Skin of body (tissue), 2 donors: ENCODE results near the gene FYB1. TPM values are rescaled to one million over a fixed set of nuclear protein-coding genes. Genes with fewer than 3 reads are reported as not detected.

Source experiments
- DNase-seq: peaks from one replicate; lab custom pipeline; 2025; lab: John Stamatoyannopoulos, UW
- total RNA-seq: library from RNA; depleted of rRNA; stranded (reverse); fragments of >200 nt; gene quantifications from one replicate; pipeline ENCODE4 v1.2.3, GENCODE V29; 2014

Gene FYB1
- total RNA-seq, 1 donor from 2014 or later = 6.2 TPM

- no peak for DNase-seq
Measured at GRCh38 chr5:39121922-39122321, 97.4 kb downstream of the FYB1 start.

DNA sequence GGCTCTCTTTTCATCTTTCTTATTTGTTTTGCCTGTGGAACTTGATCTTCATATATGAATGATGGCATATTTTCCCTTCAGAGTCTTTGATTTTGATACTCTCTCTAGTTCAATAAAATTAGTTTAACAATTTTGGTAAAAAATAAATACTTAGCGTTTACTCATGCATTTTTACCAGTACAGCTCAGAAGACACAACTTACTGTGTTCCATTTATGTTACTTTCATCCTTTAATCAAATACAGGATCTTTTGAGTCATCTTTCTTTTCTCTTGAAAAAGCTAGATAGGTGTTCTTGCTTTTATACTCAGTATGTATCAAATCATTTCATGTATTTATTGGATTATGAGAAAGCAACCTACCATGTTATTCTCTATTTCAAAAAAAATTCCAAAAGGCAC, 98.0 kb downstream of the FYB1 start:
- DNase-seq = no peak

DNA sequence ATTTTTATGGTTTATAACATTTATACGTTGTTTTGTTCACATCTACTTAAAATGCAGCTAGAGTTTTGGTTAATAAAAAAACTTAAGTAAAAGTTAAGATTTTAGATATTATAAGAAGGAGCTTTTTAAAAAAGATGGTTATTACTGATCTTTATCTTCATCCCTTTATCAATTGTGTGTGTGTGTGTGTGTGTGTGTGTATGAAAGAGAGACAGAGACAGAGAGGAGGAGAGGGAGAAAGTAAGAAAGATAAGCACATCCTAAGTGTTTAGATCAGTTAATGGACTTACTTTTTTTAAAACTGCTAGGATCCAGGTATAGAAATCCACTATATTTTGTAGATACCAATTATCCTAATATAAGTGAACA, 99.3 kb downstream of the FYB1 start:
- DNase-seq = no peak

DNA sequence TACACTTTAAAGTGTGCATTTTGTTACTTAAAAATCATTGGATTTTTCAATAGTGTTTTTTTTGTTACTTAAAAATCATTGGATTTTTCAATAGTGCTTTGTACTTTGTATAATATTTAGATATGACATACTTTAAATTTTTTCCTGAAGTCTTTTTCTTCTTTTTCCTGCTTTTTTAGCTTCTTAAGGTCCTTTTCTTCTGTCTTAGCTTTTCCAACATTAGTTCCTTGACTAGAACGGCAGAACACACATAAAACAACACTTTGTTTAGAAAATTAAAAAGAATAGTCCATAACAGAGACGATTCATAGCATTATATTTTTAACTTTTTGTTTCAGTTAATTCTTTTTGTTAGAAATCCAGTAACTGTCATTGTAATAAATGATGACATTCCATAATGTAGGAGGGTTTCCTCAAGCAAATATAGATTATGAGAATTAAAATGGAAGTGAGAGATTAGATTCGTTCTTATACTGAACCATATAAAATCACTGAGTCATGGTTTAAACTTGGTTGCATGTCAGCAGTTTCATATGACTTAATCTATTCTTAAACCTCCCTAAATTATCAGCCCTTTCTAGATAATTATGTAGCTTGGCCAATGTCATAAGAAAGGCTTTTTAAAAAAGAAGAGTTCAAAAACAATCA, 99.8 kb downstream of the FYB1 start:
- no peak for DNase-seq

DNA sequence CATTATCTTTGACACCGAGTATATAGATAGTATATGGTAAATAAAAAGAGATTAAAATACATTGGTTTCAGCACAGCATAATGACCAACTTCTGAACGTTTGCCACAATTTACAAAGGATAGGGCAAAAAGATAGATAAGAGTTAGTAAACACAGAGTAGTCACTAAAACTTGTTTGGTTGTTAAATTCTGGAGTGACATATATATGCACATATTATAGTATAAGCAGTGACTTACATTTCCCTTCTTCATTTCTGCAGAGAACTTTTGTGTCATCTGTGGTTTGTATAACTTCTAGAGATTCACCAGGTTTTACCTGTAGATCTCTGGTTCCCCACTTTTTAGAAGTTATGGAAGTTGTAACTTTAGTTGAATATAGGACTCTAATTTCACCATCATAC, 100.7 kb downstream of the FYB1 start:
- no peak for DNase-seq

DNA sequence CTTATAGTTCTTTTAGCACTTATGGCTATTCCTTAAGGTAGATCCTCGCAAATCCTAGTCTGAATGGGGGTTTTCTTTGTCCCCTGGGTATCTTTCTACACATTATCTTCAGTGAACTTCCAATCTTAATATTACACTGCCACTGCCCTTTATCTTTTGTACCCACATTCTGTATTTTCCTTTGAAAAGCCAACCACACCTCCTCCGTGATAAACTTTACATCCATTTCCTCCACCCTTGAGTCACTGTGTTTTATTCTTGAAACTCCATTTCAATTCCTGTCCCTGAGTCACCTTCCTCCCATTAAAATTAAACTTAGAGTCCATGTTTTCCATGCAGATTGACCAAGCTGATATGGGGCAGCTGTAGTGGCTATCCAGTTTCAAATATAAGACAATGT, 102.0 kb downstream of the FYB1 start:
- no peak for DNase-seq

GRCh38 chr5:39116344-39117170, 102.8 kb downstream of the FYB1 start:
- no peak for DNase-seq

GRCh38 chr5:39115644-39116343, 103.6 kb downstream of the FYB1 start:
- no peak for DNase-seq

- no peak for DNase-seq
Measured at GRCh38 chr5:39114155-39114554, 105.2 kb downstream of the FYB1 start.

GRCh38 chr5:39113354-39113953, 105.9 kb downstream of the FYB1 start:
- no peak for DNase-seq

DNA sequence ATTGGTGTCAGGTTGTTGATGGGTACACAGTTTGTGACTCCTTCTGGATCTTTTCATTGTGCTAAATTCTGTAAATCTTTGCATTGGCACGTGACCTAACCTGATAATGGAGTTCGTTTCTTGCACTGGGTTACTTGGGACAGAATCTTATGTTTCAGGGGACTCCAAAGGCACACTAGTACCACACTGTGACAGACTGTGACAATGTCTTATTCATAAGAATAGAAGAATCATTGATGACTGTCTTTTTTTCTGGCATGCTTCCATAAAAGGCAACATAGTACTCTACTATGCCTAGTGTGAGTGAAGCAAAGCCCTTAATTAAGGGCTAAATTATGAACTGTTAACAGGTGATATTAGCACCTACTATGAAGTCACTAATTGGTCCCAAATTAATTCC, 109.8 kb downstream of the FYB1 start:
- DNase-seq = no peak

- DNase-seq = no peak
Measured at GRCh38 chr5:39108987-39109386, 110.4 kb downstream of the FYB1 start.

- no peak for DNase-seq
Measured at GRCh38 chr5:39107350-39107749, 112.0 kb downstream of the FYB1 start.

- DNase-seq = no peak
Measured at GRCh38 chr5:39106322-39106721, 113.0 kb downstream of the FYB1 start.

DNA sequence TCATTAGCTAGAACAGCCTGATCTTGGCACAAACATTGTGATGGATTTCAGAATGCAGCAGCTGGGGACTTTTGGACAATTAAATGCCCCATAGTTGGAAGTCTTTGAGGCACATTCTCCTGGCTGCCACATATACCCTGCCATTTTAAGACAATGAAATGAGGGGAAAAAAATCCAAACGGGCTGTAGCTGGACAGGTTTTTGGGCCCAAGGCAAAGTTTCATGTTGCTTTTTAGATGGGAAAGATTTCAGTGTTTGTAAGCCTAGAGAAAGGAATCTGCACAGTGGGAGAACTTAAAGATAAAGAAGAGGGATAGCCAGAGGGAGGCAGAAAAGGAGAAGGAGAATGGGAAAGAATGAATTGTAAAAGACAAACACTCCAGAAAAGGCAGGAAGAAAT, 115.1 kb downstream of the FYB1 start:
- DNase-seq = no peak

DNA sequence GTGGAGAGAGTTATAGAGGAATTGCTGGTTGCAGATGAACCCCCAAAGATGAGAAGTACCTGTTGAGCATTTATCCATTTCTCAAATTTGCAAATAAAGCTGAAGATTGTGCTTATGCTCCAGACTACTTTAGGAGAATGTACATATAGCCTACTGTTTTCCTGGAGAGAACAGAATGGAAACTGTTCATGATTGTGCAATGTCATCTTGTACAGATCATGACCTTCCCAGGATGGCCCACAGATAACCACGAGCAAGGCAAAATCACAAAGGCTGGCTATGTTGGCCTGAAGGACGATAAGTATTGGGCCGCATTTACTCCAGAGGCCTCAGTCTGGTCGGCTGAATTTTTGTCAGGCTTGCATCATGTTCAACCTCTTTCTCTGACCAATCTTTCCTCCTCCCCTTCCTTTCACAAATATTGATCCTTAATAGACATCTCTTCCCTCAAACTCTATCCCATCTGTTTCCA, 116.6 kb downstream of the FYB1 start:
- no peak for DNase-seq

DNA sequence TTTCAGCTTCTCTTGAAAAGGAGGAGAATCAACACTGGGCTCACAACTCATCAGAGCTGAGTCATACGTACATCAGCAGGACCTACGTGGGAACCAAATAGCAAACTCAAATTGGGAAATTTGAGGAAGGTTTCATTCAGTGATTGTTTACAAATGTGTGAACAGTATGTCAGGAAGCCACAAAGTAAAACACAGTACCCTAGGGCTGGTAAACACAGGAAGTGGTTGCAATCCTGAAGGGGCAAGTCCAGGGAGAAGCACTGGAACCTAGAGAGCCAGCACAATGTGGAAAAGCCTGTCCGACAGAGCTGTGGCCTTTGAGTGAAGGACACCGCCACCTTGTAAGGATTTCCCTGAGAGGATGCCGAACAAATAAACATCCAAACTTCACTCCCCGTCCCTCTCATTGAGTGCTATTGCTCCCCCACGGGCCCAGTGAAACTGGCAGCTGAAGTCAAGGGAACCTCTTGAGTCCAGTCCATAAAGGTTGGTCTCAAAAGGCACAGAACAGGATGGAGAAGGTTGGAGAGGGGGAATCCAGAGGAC, 118.4 kb downstream of the FYB1 start:
- DNase-seq = no peak

DNA sequence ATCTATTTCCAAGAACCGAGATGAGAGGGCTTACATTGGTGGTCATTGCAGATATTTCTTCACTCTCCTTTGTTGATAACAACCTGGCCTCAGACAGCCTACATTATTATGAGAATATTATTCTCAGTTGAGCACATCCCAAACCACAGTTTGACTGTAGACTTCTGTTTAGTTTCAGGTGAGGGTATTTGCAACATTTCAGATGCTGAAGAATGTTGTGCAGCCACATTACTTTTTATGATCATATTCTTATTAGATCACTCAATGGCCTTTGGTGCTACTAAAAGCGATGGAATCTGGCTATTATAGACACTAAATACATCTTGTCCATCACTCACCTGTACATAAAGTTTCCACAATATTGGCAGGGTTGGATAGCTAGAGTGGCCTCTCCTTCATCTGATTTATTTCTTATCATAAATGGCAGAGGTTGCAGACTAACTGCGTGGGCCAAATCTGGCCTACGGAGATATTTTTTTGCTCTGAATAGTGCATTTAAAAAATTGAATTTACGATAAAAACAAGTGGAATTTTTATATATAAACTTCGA, 119.0 kb downstream of the FYB1 start:
- no peak for DNase-seq

GRCh38 chr5:39099831-39100230, 119.5 kb downstream of the FYB1 start:
- no peak for DNase-seq

GRCh38 chr5:39093352-39093751, 126.0 kb downstream of the FYB1 start:
- DNase-seq = no peak

DNA sequence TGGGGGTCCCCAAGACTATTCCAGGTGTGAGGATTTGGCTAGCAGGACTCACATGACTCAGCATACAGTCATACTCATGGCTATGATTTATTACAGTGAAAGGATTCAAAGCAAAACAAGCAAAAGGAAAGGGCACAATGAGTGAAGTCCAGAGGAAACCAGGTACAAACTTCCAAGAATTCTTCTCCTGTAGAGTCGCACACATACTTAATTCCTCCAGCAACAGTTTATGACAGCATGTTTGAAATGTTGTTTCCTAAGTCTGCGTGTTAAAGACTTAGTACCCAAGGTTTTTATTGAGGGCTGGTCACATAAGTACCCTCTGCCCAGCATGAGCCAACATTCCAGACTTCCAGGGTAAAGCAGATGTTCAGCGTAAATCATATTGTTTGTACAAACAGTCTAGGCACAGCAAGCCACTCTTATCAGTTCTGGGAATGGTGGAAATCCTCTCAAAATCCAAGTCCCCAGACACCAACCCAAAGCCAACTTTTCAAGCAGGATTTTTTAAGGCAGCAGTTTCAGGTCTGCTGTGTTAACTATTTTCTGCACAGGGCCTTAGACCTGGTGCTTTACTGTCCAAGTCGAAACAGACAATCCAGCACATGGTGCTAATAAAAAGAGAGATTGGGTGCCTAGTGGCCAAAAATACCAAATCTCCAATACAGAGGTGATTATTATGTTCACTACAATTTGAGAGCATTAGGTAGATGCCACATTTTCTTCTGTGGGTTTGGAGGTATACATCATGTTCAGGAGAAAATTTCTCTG, 126.6 kb downstream of the FYB1 start:
- no peak for DNase-seq
